GM19238 (cell line): ENCODE results near the gene RAB4A.
"Not testable (repeated sequence)": the region's sequence is repeated elsewhere in the genome, so short reads cannot be mapped to it uniquely, and the experiment has no call there.

Source experiments
- DNase-seq: peaks from one replicate; pipeline ENCODE4 v3.0.0; 2011; ENCODE audit warnings: low spot score; ENCODE audit not compliant: insufficient read length

Gene RAB4A

DNA sequence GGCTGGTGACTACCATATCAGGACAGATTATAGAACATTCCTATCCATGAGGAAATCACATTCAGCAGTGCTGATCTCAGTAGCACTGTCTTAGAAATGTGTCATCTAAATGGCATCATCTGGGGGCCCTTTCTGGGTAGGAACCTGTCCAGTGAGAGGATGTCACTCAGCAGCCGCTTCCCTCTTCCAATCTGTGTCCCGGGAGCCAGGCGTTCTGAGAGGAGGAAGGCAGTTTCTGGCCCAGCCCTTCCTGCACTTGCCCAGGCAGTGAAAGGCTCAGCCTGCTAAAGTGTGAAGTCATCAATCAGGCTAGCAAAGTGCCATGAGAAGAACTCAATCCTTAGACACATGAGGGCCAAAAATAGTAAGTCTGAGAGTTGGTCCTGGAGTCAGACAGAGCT is 25.6 kb downstream of the RAB4A start:
- no peak for DNase-seq

- DNase-seq = no peak
Observed at GRCh38 chr1:229297746-229298145, 26.8 kb downstream of the RAB4A start.

- DNase-seq = no peak
Observed at GRCh38 chr1:229298420-229298819, 27.5 kb downstream of the RAB4A start.

DNA sequence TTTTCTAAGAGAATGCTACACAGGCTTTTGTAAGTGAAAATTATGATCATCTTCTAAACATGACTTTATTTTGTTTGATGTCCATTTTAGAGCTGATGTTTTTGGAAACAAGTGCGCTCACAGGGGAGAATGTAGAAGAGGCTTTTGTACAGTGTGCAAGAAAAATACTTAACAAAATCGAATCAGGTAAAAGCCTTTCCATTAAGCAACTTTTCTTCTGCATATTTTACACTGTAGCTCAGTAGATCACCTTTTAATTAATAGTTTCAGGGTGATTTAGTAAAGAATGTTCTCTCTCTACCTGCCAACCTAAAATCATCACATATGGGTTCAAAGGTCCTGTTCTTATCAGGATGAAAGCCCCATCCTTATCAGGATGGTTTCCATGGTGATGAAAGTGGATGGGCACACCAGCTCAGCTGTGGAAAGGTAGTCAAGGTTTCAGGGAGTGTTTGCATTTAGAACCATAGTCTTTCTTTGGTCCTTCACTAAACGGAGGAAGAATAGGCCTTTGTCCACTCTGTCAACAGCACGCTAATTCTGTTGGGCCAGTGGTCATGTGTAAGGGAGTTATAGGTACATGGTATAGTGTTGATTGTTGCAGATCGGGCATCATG is 28.1 kb downstream of the RAB4A start:
- no peak for DNase-seq

DNA sequence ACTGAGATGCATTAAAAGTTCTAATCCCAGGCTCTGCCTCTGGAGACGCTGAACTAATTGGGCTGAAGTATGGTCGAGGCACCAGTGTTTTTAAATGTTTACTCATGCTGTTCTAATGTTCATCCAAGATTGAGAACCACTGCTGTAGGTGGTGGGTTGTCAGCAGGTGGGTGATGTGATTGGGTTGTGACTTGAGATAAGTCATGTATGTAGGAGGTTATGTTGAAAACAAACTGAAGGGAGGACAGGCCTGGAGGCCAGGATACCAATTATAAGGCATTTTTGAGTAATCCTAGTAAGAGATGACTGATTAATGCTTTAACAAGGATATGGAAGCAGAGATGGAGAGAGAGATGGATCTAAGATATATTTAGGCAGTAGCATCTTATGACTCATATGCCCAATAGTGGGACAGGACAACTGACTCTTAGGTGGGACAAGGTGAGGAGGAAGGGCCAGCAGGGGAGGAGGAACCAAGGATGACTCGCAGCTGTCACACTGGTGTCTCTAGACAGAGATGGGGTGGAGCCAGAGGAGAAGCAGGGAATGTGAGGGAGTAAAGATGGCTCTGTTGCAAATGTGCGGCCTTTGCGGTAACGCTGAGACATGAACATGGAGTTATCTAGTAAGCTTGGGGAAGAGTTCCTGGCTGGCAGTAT is 29.3 kb downstream of the RAB4A start:
- DNase-seq = no peak

DNA sequence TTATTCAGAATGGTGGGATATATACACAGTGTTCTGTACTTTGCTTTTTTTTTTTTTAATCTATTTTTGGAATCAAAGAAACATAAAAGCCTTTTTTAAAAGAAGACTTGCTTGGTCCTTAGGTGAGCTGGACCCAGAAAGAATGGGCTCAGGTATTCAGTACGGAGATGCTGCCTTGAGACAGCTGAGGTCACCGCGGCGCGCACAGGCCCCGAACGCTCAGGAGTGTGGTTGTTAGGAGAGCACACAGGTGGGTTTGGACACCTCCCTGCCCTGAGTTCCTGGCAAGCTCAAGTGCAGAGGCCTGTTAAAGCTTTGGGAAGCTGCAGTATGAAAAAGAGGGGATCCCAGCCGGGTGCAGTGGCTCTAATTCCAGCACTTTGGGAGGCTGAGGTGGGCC is 31.8 kb downstream of the RAB4A start:
- DNase-seq = no peak

DNA sequence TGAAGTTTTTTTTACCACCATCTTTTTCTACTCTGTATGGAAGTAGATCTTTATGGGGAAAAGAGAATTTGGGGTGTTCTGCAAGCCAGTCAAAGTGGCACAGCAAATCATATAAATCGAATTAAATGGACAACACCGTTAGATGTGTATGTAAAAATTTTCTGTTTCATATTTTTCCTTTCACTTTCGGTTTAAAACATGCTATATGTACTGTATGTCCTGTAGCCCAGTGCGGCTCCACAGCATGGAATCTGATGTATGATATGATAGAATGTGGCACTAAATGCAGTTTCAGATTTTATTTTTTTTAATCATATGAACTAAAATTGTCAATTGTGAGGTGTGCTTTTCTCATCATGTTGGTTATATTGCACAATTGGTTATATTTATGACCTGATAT is 32.9 kb downstream of the RAB4A start:
- no peak for DNase-seq

DNA sequence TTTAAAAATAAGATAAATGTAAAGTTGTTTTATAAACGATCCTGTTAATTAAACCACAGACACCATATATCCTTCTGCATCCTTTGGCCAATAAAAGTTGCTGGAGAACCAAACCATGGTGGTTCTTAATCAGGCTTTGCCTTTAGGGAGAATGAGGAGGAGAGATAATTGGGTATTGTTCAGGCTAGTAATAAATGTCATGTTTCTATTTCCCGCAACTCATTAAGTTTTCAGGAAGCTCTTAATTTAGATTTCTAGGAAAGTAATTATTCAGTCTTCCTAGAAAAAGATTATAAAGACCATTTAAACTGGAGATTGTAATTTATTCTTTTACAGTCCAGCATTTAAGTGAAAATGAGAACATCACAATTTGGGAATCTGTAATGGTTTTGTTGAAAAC is 34.5 kb downstream of the RAB4A start:
- no peak for DNase-seq

DNA sequence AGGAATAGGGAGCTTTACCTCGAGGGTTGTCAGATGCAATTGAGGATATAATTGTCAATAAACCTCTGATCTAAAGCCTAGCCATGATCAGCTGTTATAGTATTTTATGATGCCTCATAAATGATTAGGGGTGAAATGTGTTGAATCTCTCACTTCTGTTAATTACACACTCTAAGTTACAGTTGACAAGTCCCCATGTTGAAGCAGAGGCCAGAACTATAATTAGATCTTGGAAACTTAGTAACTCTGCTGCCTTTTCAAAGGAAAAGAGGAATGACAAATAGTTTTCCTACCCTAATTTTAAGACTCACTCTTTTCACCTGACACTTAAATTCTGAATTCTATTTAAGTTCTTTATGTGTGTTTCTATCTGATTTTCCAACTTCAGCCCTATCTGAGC is 38.2 kb downstream of the RAB4A start:
- no peak for DNase-seq

- no peak for DNase-seq
Observed at GRCh38 chr1:229309684-229310083, 38.8 kb downstream of the RAB4A start.

DNA sequence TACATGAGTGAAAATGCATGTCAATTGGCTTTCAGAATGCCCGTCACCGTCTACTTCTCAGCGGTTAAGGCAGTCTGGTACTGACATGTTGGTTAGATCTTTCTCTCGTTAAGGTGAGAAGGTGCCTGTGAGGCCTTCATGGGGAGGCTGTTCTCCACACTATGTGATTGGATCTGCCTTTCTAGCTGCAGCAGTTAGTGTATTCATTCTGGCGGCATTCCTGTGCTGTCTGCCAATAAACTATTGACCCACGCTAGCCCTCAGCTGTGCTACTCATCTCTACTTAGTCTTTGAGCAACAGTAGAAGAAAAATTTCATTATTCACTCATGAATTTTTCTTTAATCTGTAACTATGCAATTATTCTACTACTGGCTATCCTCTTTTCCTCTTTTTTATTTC is 39.9 kb downstream of the RAB4A start:
- no peak for DNase-seq

DNA sequence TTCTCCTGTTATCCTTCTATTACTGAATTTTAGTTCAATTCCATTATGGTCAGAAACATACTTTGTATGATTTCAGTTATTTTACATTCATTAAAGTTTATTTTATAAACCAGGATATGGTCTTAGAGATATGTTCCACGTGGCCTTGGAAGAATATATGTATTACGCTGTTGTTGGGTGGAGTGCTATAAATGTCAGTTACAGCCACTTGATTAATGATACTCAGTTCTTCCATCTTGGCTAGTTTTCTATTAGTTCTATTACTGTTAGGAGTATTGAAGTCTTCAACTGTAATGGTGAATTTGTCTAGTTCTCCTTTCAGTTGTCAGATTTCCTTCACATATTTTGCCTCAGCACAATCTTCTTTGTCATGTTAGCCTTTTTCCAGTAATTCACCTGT is 45.3 kb downstream of the RAB4A start:
- DNase-seq = no peak

DNA sequence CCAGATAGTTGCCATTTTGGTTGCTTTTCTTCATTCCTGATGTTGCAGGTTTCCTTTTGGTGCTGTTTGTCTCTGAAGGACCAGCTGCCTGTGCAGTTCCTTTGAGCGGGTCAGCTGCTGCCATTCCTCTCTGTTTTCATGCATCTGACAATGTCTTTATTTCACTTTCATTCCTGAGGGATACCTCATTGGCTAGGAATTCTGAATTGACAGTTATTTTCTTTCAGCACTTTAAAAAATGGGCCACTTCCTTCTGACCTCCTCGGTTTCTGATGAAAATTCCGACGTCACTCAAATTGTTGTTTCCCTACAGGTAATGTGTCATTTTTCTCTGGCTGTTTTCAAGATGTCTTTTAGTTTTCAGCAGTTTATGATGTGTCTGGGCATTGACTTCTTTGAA is 47.1 kb downstream of the RAB4A start:
- no peak for DNase-seq

- no peak for DNase-seq
Observed at GRCh38 chr1:229319487-229319886, 48.6 kb downstream of the RAB4A start.

- no peak for DNase-seq
Observed at GRCh38 chr1:229323201-229323600, 52.3 kb downstream of the RAB4A start.

DNA sequence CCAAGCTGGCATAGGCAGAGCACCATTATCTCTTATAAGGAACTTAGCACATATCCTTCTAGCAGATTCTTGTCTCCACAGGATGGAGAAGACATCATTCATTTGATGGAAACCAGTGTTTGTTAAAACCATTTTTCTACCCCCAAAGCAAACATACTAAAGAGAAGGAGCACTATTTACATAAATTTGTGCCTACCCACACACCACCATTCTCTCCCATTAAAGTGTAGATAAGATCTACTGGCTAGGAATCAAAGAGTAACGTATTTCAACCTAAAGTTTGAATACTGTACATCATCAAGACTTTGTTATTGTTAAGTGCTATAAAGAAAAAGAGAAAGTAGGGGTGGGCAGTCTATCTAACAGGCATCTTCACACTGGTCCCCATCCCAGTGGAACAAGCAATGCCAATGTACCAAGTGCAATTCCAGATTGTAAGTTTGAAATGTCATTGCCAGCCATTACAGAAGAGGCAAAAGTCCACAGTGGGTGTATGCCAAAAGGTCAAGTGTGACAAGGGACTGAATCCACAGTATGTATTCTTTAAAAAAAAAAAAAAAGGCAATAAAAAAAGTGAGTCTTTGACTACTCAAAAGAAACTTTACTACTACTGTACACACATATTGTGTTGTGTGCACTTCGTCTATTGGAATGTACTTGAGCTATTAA is 53.1 kb downstream of the RAB4A start:
- no peak for DNase-seq

GRCh38 chr1:229325401-229325800 is 54.5 kb downstream of the RAB4A start:
- no peak for DNase-seq

DNA sequence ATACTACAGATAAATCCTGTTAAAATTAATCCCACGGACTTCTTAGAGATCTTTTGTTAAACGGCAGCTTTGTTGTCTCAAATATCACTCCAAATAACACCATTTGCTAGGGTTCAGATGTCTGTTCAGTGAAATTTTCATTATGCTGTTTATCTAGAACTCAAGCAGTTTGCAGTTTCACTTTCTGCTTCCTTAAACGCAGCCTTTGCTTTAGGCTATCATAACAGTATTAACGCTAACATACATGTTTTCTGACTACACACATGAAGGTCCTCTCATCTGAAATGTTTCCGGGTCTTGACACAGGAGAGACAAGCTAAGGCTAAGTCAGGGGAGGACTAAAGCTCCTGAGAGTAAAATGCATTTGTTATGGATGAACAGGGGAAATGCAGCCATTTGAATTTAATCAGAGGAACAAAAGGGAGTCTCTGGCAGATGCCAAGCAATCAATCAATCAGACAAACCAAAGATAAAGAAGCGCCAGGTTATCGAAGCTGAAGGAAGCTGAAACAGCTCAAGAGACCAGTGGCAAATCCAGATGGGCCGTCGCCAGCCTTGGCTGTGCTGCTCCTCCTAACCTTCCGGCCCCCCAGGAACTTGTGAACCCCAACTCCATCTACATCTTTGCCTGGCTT is 55.1 kb downstream of the RAB4A start:
- no peak for DNase-seq

- no peak for DNase-seq
Observed at GRCh38 chr1:229326601-229327000, 55.7 kb downstream of the RAB4A start.

DNA sequence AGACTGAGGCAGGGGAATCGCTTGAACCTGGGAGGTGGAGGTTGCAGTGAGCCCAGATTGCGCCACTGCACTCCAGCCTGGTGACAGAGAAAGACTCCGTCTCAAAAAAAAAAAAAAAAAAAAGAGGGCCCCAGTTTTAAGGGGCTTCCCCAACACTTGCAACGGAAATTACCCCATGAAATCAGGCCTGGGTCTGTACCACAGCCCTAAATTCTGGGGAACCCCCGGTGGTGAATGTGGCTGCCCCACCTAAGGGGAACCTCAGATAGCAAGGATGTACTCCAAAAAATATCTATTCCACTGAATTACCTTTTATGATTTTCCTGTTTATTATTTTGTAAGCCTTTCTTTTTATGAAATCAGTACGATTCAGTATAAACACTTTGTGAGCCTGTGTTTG is 56.9 kb downstream of the RAB4A start:
- DNase-seq = not testable (repeated sequence)

GRCh38 chr1:229328598-229329362 is 57.9 kb downstream of the RAB4A start:
- DNase-seq = no peak

GRCh38 chr1:229334269-229334668 is 63.4 kb downstream of the RAB4A start:
- DNase-seq = no peak
